Stomach (tissue), 9 donors: ENCODE data around the gene KDM2A. TPM values are rescaled to one million over a fixed set of nuclear protein-coding genes. Genes with fewer than 3 reads are reported as not detected.

Experiments
- DNase-seq, 2 donors: peaks; one replicate each; pipeline versions ENCODE4 v3.0.0 to v3.0.0-alpha.2; 2013 to 2019
- H3K27ac ChIP-seq, 5 donors: fragments of 200-600 bp in 4 of 5; sonication (generic) in 4 of 5; one replicate each; pipeline ENCODE4 v1.5.1; 2013 to 2019; ENCODE audit warnings: mild to moderate bottlenecking in 1 of 5, moderate library complexity in 1 of 5
- H3K27me3 ChIP-seq, 3 donors: fragments of 200-600 bp; sonication (generic); one replicate each; pipeline ENCODE4 v1.5.1; 2017 to 2019; ENCODE audit warnings: mixed run types in 1 of 3
- H3K36me3 ChIP-seq, 4 donors: fragments of 200-600 bp; sonication (generic); 1 replicate in 3 of 4; 2 replicates in 1 of 4; pipeline ENCODE4 v1.5.1; 2016 to 2019
- H3K4me1 ChIP-seq, 4 donors: fragments of 200-600 bp; sonication (generic); one replicate each; pipeline ENCODE4 v1.5.1; 2016 to 2019
- H3K4me3 ChIP-seq, 4 donors: fragments of 200-600 bp; sonication (generic) in 3 of 4; one replicate each; pipeline ENCODE4 v1.5.1; 2016 to 2019; ENCODE audit warnings: mild to moderate bottlenecking in 1 of 4
- H3K9me3 ChIP-seq, 4 donors: fragments of 200-600 bp; sonication (generic); one replicate each; pipeline ENCODE4 v1.5.1; 2016 to 2019
- CTCF ChIP-seq, 7 experiments: fragments of 450-650 bp in 4 of 7; fragments of 200-600 bp in 3 of 7; sonication (generic) in 3 of 7; IDR thresholded peaks; one replicate each; pipeline ENCODE4 v1.5.1; 2016 to 2019; ENCODE audit warnings: antibody characterized with exemption in 7 of 7, control low read depth in 2 of 7, mild to moderate bottlenecking in 1 of 7
- EP300 ChIP-seq: sonication (generic); formaldehyde crosslinking; IDR thresholded peaks from one replicate; pipeline ENCODE4 v1.6.1; 2017; ENCODE audit warnings: antibody characterized with exemption
- POLR2A ChIP-seq, 4 donors: fragments of 450-650 bp; IDR thresholded peaks; one replicate each; pipeline ENCODE4 v1.6.1; 2016; ENCODE audit warnings: antibody characterized with exemption in 4 of 4, control low read depth in 2 of 4, mild to moderate bottlenecking in 1 of 4, moderate library complexity in 1 of 4
- POLR2AphosphoS5 ChIP-seq, 3 donors: sonication (generic); formaldehyde crosslinking; IDR thresholded peaks; one replicate each; pipeline ENCODE4 v1.6.1; 2016; ENCODE audit warnings: antibody characterized with exemption in 3 of 3
- WGBS, 5 donors: extraction: QIAGEN DNeasy Blood & Tissue Kit in 3 of 5; methylation state at CpG; one replicate each; pipeline versions ENCODE4 v1.1.5 to v1.1.7; 2013 to 2018; 5-methylcytosine and 5-hydroxymethylcytosine counted together
- intact Hi-C: fragments of 100-400 bp; cut with DNase I; formaldehyde crosslinking; loops from one replicate; pipeline ENCODE4 v1.15.1; 2023; ENCODE audit warnings: low total_unique reads
- polyA plus RNA-seq, 3 donors: library from polyadenylated mRNA; stranded (reverse); fragments of 200-250 nt; gene quantifications; one replicate each; pipeline ENCODE4 v1.2.3, GENCODE V29; 2013
- total RNA-seq, 5 donors: library from RNA; depleted of rRNA; stranded (reverse); fragments of >200 nt; gene quantifications; one replicate each; pipeline versions ENCODE4 v1.1.0 to v1.2.3, GENCODE V29; 2014 to 2016
- donor health status: healthy with polysubstance abuse.
- donor health status: Bipolar disorder and iron deficiency.
- donor health status: healthy.

The KDM2A gene
- total and polyA plus RNA-seq, 8 donors: 15.4 to 125 (median 70.3) TPM

- intact Hi-C loops: no loop called here
- 39 to 47% (median 45%) methylated on average over 19 to 21 of the region's 21 CpGs for WGBS, 5 donors
- peaks cover 61 to 73% (median 73%) of the 10 kb centered on the region in 4 donors for H3K4me1 ChIP-seq
- peaks cover 0 to 15% (median 13%) of the 10 kb centered on the region in 4 donors for H3K36me3 ChIP-seq
- peak overlapping the region; percentile 86 to 99 (median 97) for H3K4me3 ChIP-seq
- H3K27me3 ChIP-seq: no peaks in the 10 kb centered on the region
- DNase-seq: peak in 1 of 2 donors; percentile 47
- TF ChIP-seq EP300: no peak
- TF ChIP-seq CTCF (IDR thresholded peaks at IDR 0.05): no peak
- no peak for TF ChIP-seq POLR2AphosphoS5 (IDR thresholded peaks at IDR 0.05)
- no peak for TF ChIP-seq POLR2A (IDR thresholded peaks at IDR 0.05)
- no peaks in the 10 kb centered on the region for H3K9me3 ChIP-seq
- H3K27ac ChIP-seq: peak overlapping the region; percentile 87 to 95 (median 92)
Measured at GRCh38 chr11:67268081-67268961, 149.3 kb downstream of the KDM2A start.

- TF ChIP-seq EP300: no peak
- Histone ChIP-seq H3K27ac (peak overlapping the region in 4 of 5 donors; percentile 89 to 95 (median 92)), H3K4me1 (peaks cover 67 to 79% (median 76%) of the 10 kb centered on the region in 4 donors), H3K4me3 (peak overlapping the region; percentile 17 to 99 (median 97)), H3K27me3 (no peaks in the 10 kb centered on the region), H3K9me3 (no peaks in the 10 kb centered on the region), H3K36me3 (peaks cover 0 to 15% (median 13%) of the 10 kb centered on the region in 4 donors)
- DNase-seq: no peak
- intact Hi-C loops: no loop called here
- 67 to 92% (median 72%) methylated on average over 12 to 13 of the region's 13 CpGs for WGBS, 5 donors
Measured at GRCh38 chr11:67268962-67269268, 149.9 kb downstream of the KDM2A start.

GRCh38 chr11:67269401-67270255 lies 150.6 kb downstream of the KDM2A start:
- intact Hi-C loops: no loop called here
- WGBS, 5 donors: 22 to 30% (median 27%) methylated on average over 14 to 15 of the region's 15 CpGs
- TF ChIP-seq CTCF (IDR thresholded peaks at IDR 0.05) (no peak), POLR2A (IDR thresholded peaks at IDR 0.05) (no peak), EP300 (no peak), POLR2AphosphoS5 (IDR thresholded peaks at IDR 0.05) (no peak)
- DNase-seq: peak; percentile 58 to 75
- Histone ChIP-seq H3K27me3 (no peaks in the 10 kb centered on the region), H3K4me1 (peaks cover 73 to 86% (median 83%) of the 10 kb centered on the region in 4 donors), H3K27ac (peak overlapping the region; percentile 40 to 95 (median 92)), H3K4me3 (peak overlapping the region; percentile 17 to 99 (median 97)), H3K36me3 (peaks cover 0 to 17% (median 13%) of the 10 kb centered on the region in 4 donors), H3K9me3 (no peaks in the 10 kb centered on the region)

- Histone ChIP-seq H3K27me3 (no peaks in the 10 kb centered on the region), H3K9me3 (no peaks in the 10 kb centered on the region), H3K27ac (peak overlapping the region; percentile 40 to 95 (median 92)), H3K4me3 (peak overlapping the region; percentile 17 to 99 (median 97)), H3K36me3 (peaks cover 0 to 26% (median 16%) of the 10 kb centered on the region in 4 donors), H3K4me1 (peaks cover 81 to 95% (median 91%) of the 10 kb centered on the region in 4 donors)
- WGBS, 5 donors: 21 to 27% (median 24%) methylated on average over 27 to 28 of the region's 28 CpGs
- intact Hi-C loops: no loop called here
- peak in 1 of 2 donors; percentile 76 for DNase-seq
- TF ChIP-seq CTCF (IDR thresholded peaks at IDR 0.05) (no peak), POLR2AphosphoS5 (IDR thresholded peaks at IDR 0.05) (no peak), POLR2A (IDR thresholded peaks at IDR 0.05) (no peak), EP300 (no peak)
Measured at GRCh38 chr11:67270256-67271204, 151.5 kb downstream of the KDM2A start.
